Adrenal gland (tissue), 12 donors: ENCODE results near the gene SAMD4A. TPM values are rescaled to one million over a fixed set of nuclear protein-coding genes. Genes with fewer than 3 reads are reported as not detected.

Experiments used
- DNase-seq, 7 donors: peaks; one replicate each; pipeline ENCODE4 v3.0.0-alpha.2; 2019 to 2020
- H3K27ac ChIP-seq, 5 donors: fragments of 200-600 bp; sonication (generic) in 4 of 5; 1 replicate in 3 of 5; 2 replicates in 2 of 5; pipeline versions ENCODE4 v1.5.1 to v1.8.0; 2016 to 2020; ENCODE audit warnings: mild to moderate bottlenecking in 1 of 5
- H3K27me3 ChIP-seq: fragments of 200-600 bp; 2 replicates; pipeline ENCODE4 v1.8.0; 2021
- H3K36me3 ChIP-seq, 2 donors: fragments of 200-600 bp; replicated peaks in 1 of 2; 1 replicate in 1 of 2; 2 replicates in 1 of 2; pipeline versions ENCODE4 v1.5.1 to v1.8.0; 2018 to 2022
- H3K4me1 ChIP-seq, 2 donors: fragments of 200-600 bp; replicated peaks in 1 of 2; 1 replicate in 1 of 2; 2 replicates in 1 of 2; pipeline versions ENCODE4 v1.5.1 to v1.8.0; 2018 to 2021
- H3K4me3 ChIP-seq, 4 donors: fragments of 200-600 bp; sonication (generic) in 3 of 4; one replicate each; pipeline ENCODE4 v1.5.1; 2016 to 2018
- H3K9me3 ChIP-seq, 3 donors: fragments of 200-600 bp; sonication (generic) in 1 of 3; replicated peaks in 1 of 3; 1 replicate in 2 of 3; 2 replicates in 1 of 3; pipeline versions ENCODE4 v1.5.1 to v1.8.0; 2016 to 2021
- POLR2A ChIP-seq, 2 donors: fragments of 450-650 bp; IDR thresholded peaks; one replicate each; pipeline ENCODE4 v1.6.1; 2017; ENCODE audit warnings: antibody characterized with exemption in 2 of 2, mild to moderate bottlenecking in 2 of 2, moderate library complexity in 1 of 2
- WGBS, 4 donors: extraction: QIAGEN DNeasy Blood & Tissue Kit in 2 of 4; methylation state at CpG; one replicate each; pipeline versions ENCODE4 v1.1.5 to v1.1.7; 2013 to 2017; 5-methylcytosine and 5-hydroxymethylcytosine counted together
- intact Hi-C, 2 donors: fragments of 100-400 bp; cut with DNase I; formaldehyde crosslinking; loops; one replicate each; pipeline versions ENCODE4 v1.14.1 to v1.15.0; 2022 to 2023
- polyA plus RNA-seq, 3 donors: library from polyadenylated mRNA; stranded (reverse); fragments of 200-250 nt in 2 of 3; fragments of 350-450 nt in 1 of 3; fragmentation: Illumina TruSeq in 1 of 3; extraction: RNeasy Lipid Tissue Mini Kit (QIAGEN cat#74804) in 1 of 3; gene quantifications; one replicate each; pipeline ENCODE4 v1.2.3, GENCODE V29; 2013 to 2014
- total RNA-seq, 9 donors: library from RNA; depleted of rRNA in 4 of 9; stranded (reverse); fragments of >200 nt in 4 of 9; fragments of 120-200 nt in 1 of 9; fragmentation: NEBNext Ultra II Directional in 1 of 9; extraction: Animal tissue kit (Norgen Biotek cat#: 25700) in 1 of 9; gene quantifications; one replicate each; pipeline versions ENCODE4 v1.1.0 to v1.2.4, GENCODE V29; 2013 to 2023
- TF ChIP-seq, protein P1 (sequence below), 6 experiments: fragments of 450-650 bp in 4 of 6; fragments of 200-600 bp in 2 of 6; sonication (generic) in 1 of 6; IDR thresholded peaks; 1 replicate in 5 of 6; 2 replicates in 1 of 6; pipeline versions ENCODE4 v1.5.1 to v1.8.0; 2016 to 2021; ENCODE audit warnings: antibody characterized with exemption in 6 of 6, mild to moderate bottlenecking in 2 of 6, moderate library complexity in 1 of 6
- donor health status: healthy with polysubstance abuse.
- donor health status: Bipolar disorder and iron deficiency.
- donor health status: DM: yes; HTN: yes; CAD: no.
- donor health status: DM: no; HTN: no; CAD: no.
- donor health status: DM: no; HTN: no; CAD: no.
- donor health status: DM: yes; HTN: yes; CAD: no.

Gene SAMD4A
- total and polyA plus RNA-seq, 12 donors, result 2.2 to 13.2 (median 8.3) TPM

DNA sequence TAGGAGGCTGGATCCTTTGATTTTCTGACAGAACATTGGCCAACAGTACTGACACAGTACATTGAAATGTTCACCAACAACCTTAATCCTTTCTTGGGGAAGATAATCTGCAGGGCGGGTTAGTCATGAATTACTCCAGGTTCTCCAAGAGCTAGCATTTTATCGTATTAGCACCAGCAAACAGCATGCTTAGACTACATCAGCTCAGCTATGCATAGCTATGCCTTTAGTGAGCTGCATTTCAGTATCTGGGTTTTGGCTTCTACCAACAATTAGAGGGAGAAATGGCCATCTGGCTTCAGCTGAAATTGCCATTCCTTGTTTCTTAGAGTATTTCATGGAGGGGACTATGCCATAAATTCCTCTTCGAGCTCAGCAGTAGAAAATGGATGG lies 33.8 kb downstream of the SAMD4A start:
- DNase-seq, result no peak
- intact Hi-C loops, result no loop called here
- peaks cover 0 to 20% of the 10 kb centered on the region in 2 donors for H3K4me1 ChIP-seq
- H3K4me3 ChIP-seq, result no peak overlapping the region
- no peaks in the 10 kb centered on the region for H3K27me3 ChIP-seq
- H3K36me3 ChIP-seq, result no peaks in the 10 kb centered on the region
- 84 to 96% (median 93%) methylated on average over 3 of the region's 3 CpGs for WGBS, 4 donors
- H3K27ac ChIP-seq, result no peak overlapping the region
- no peaks in the 10 kb centered on the region for H3K9me3 ChIP-seq
- TF ChIP-seq POLR2A (IDR thresholded peaks at IDR 0.05), result no peak
- TF ChIP-seq, protein P1, sequence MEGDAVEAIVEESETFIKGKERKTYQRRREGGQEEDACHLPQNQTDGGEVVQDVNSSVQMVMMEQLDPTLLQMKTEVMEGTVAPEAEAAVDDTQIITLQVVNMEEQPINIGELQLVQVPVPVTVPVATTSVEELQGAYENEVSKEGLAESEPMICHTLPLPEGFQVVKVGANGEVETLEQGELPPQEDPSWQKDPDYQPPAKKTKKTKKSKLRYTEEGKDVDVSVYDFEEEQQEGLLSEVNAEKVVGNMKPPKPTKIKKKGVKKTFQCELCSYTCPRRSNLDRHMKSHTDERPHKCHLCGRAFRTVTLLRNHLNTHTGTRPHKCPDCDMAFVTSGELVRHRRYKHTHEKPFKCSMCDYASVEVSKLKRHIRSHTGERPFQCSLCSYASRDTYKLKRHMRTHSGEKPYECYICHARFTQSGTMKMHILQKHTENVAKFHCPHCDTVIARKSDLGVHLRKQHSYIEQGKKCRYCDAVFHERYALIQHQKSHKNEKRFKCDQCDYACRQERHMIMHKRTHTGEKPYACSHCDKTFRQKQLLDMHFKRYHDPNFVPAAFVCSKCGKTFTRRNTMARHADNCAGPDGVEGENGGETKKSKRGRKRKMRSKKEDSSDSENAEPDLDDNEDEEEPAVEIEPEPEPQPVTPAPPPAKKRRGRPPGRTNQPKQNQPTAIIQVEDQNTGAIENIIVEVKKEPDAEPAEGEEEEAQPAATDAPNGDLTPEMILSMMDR (IDR thresholded peaks at IDR 0.05), result no peak

DNA sequence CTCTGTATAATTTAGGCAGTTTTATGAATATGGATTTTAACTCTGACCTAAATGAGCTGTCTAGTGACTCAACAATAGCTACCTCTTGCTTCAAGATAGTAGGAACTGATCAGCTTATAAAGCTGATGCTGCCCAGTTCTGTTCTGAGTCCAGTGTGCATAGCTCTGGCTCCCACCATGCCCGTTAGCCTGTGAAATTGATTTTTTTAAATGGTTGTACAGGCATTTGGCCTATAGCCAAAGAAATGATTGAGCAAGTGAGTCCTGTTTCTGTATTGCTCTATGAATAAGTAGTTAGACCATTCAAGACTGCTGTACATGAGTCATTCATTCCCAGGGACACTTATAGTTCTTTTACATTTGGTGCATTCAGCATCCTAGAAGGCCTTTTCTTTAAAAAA lies 36.4 kb downstream of the SAMD4A start:
- no peaks in the 10 kb centered on the region for H3K27me3 ChIP-seq
- no peaks in the 10 kb centered on the region for H3K9me3 ChIP-seq
- no peak for TF ChIP-seq POLR2A (IDR thresholded peaks at IDR 0.05)
- TF ChIP-seq, protein P1 (IDR thresholded peaks at IDR 0.05), result no peak
- no peak overlapping the region for H3K27ac ChIP-seq
- no peak for DNase-seq
- intact Hi-C loops, result no loop called here
- WGBS, 4 donors, result 44 to 57% (median 49%) methylated on average over 1 of the region's 1 CpG
- H3K36me3 ChIP-seq, result no peaks in the 10 kb centered on the region
- H3K4me1 ChIP-seq, result peaks cover 0 to 27% of the 10 kb centered on the region in 2 donors
- H3K4me3 ChIP-seq, result no peak overlapping the region

DNA sequence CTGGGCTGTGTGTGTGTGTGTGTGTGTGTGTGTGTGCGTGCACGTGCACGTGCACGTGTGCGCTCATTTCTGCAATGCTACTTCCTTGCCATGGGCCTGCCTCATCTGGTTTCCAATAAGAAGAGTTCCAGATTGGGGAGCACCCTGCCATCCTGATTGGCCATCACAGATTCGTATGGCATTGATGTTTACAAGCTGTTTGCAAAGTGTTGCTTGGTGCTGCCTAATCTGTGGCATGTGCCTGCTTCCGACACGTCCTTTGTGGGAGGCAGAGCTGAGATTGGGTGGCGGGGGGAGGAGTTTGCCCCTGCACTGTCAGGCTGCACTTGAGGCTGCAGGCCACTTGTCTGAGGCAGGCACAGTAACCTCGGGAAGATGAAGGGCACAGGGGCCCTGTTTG lies 39.2 kb downstream of the SAMD4A start:
- Histone ChIP-seq H3K4me1 (peaks cover 0 to 22% of the 10 kb centered on the region in 2 donors), H3K9me3 (no peaks in the 10 kb centered on the region), H3K4me3 (no peak overlapping the region), H3K27ac (no peak overlapping the region), H3K27me3 (no peaks in the 10 kb centered on the region), H3K36me3 (no peaks in the 10 kb centered on the region)
- TF ChIP-seq, protein P1 (IDR thresholded peaks at IDR 0.05), result no peak
- no peak for TF ChIP-seq POLR2A (IDR thresholded peaks at IDR 0.05)
- WGBS, 4 donors, result 81 to 92% (median 84%) methylated on average over 8 to 10 of the region's 10 CpGs
- peak in 1 of 7 donors; percentile 62 for DNase-seq
- intact Hi-C loops, result no loop called here

DNA sequence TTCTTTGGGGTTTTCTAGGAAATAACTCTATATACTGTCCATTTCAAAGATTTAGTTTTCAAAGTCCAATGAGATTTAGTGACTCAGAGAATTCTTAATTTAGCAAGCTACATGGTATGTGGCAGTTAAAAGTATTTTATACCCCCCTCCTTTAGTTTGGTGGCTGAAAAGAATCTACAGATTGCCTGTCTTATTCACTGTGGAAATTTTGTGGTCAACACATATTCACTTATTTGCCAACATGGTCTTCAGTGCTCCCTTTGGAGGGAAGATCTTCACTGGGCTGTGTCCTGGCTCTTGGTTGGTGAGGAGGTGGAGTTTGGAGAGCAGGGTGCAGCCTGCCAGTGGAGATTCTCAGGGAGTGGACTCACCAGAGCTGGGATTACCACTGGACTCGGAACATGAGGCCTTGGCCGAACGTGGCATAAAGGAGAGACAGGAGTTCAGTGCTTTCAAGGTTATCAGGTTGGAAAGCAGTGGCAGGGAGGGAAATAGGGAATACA lies 39.8 kb downstream of the SAMD4A start:
- H3K27ac ChIP-seq, result peak overlapping the region in 1 of 5 donors; percentile 19
- 36 to 58% (median 44%) methylated on average over 3 of the region's 3 CpGs for WGBS, 4 donors
- H3K27me3 ChIP-seq, result no peaks in the 10 kb centered on the region
- TF ChIP-seq POLR2A (IDR thresholded peaks at IDR 0.05), result no peak
- TF ChIP-seq, protein P1 (IDR thresholded peaks at IDR 0.05), result no peak
- no peaks in the 10 kb centered on the region for H3K36me3 ChIP-seq
- DNase-seq, result peak in 6 of 7 donors; percentile 33 to 63 (median 46)
- peaks cover 0 to 24% of the 10 kb centered on the region in 2 donors for H3K4me1 ChIP-seq
- H3K4me3 ChIP-seq, result no peak overlapping the region
- H3K9me3 ChIP-seq, result no peaks in the 10 kb centered on the region
- intact Hi-C loops, result no loop called here
